ENCODE results near the gene LPP. TPM values are rescaled to one million over a fixed set of nuclear protein-coding genes. Genes with fewer than 3 reads are reported as not detected.

The LPP gene
- total and polyA plus RNA-seq, 2 of the 13 experiments (the other 11 are each of a cell fraction or from before 2014, with no cell fraction given), result 19.2 to 29.9 TPM

DNA sequence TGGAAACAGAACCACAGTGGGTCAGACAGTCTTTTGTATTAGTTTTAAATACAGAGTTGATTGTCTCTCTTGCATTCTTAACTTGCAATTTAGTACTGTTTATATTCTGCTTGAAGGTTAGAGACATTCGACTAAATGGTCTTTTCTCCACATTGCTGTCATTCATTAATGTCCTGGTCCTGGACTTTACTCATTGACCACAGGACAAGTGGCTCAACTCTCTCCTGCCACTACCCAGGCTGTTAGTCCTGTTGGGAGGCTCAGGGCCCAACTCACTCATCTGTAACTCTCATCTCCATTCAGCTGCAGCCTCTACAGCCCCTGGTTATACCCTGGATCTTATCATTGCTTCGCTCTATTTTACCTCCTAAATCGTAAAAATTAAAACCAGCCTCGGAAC is 427.4 kb downstream of the LPP start (continued):
- TF ChIP-seq THAP8 (CRISPR knock-in tag; IDR thresholded peaks at IDR 0.05; ENCODE audit: borderline replicate concordance) (no peak), ZNF644 (CRISPR knock-in tag; IDR thresholded peaks at IDR 0.05; ENCODE audit: low read depth) (peak; percentile 60), ARID5B (CRISPR knock-in tag; IDR thresholded peaks at IDR 0.05) (0 out of 2 replicates have a peak, but pooled peaks have one; percentile 22), SALL1 (CRISPR knock-in tag; IDR thresholded peaks at IDR 0.05) (peak; percentile 63), IRF2 (CRISPR knock-in tag; IDR thresholded peaks at IDR 0.05) (0 out of 2 replicates have a peak, but pooled peaks have one; percentile 17), HNF4G (IDR thresholded peaks at IDR 0.05; ENCODE audit: borderline replicate concordance, low read depth, low read length) (peak; percentile 69), HNF4G (CRISPR knock-in tag; IDR thresholded peaks at IDR 0.05; ENCODE audit: borderline replicate concordance, low read depth) (no peak), HOMEZ (CRISPR knock-in tag; IDR thresholded peaks at IDR 0.05; ENCODE audit: low read depth) (peak; percentile 68; the same call in 1 of the 2 replicates), KAT7 (CRISPR knock-in tag; IDR thresholded peaks at IDR 0.05; ENCODE audit: borderline replicate concordance) (0 out of 2 replicates have a peak, but pooled peaks have one; percentile 31), STAG1 (CRISPR knock-in tag; IDR thresholded peaks at IDR 0.05) (0 out of 2 replicates have a peak, but pooled peaks have one; percentile 2)
